OCI-LY7 (cell line): ENCODE measurements around the gene ATR. TPM values are rescaled to one million over a fixed set of nuclear protein-coding genes. Genes with fewer than 3 reads are reported as not detected.

Experiments
- BruUV-seq: library from RNA; stranded (reverse); fragments of 400-500 nt; replicated peaks from 2 replicates; lab custom pipeline; 2021; lab: Mats Ljungman, UMichigan
- CTCF ChIA-PET: fragments of 300-600 bp; sonication (Branson Sonifier 250); formaldehyde crosslinking; loops from one replicate; lab custom pipeline; 2022; ENCODE audit warnings: antibody characterized with exemption; ENCODE audit not compliant: unreplicated experiment; lab: Charles Lee
- POLR2A ChIA-PET: fragments of 300-600 bp; sonication (Branson Sonifier 250); formaldehyde crosslinking; loops from one replicate; lab custom pipeline; 2022; ENCODE audit warnings: antibody characterized with exemption; lab: Charles Lee
- DNase-seq: peaks from one replicate; pipeline ENCODE4 v3.0.0-alpha.2; 2015; ENCODE audit warnings: low spot score
- H2AFZ ChIP-seq: fragments of 200-600 bp; sonication (generic), shearing (Covaris generic); 2 replicates; pipeline ENCODE4 v1.6.1; 2014; ENCODE audit warnings: mild to moderate bottlenecking, antibody characterized with exemption, low read length, moderate library complexity
- H3K27ac ChIP-seq: fragments of 200-600 bp; sonication (generic); 2 replicates; pipeline ENCODE4 v1.5.1; 2014; ENCODE audit warnings: mixed run types, low read depth, mild to moderate bottlenecking, moderate library complexity, low read length, inconsistent platforms; ENCODE audit not compliant: poor library complexity, severe bottlenecking
- H3K36me3 ChIP-seq: fragments of 200-600 bp; sonication (generic); 2 replicates; pipeline ENCODE4 v1.6.1; 2014; ENCODE audit warnings: mild to moderate bottlenecking, antibody characterized with exemption, low read length, moderate library complexity, mixed read lengths; ENCODE audit not compliant: insufficient read depth
- H3K4me1 ChIP-seq: fragments of 200-600 bp; sonication (generic); 2 replicates; pipeline ENCODE4 v1.5.1; 2014; ENCODE audit warnings: mild to moderate bottlenecking, low read length; ENCODE audit not compliant: insufficient read depth, poor library complexity, severe bottlenecking
- H3K4me2 ChIP-seq: fragments of 200-600 bp; sonication (generic); 2 replicates; pipeline ENCODE4 v1.6.1; 2014; ENCODE audit warnings: mild to moderate bottlenecking, low read length
- H3K4me3 ChIP-seq: fragments of 200-600 bp; sonication (generic); 2 replicates; pipeline ENCODE4 v1.5.1; 2014; ENCODE audit warnings: mild to moderate bottlenecking, low read depth, low read length; ENCODE audit not compliant: poor library complexity, severe bottlenecking
- H3K79me2 ChIP-seq: fragments of 200-600 bp; sonication (generic); 2 replicates; pipeline ENCODE4 v1.6.1; 2016; ENCODE audit warnings: low read depth, mild to moderate bottlenecking, low read length, moderate library complexity, mixed read lengths; ENCODE audit not compliant: insufficient read depth
- H3K9me2 ChIP-seq: fragments of 200-600 bp; sonication (generic); 2 replicates; pipeline ENCODE4 v1.6.1; 2016; ENCODE audit warnings: mild to moderate bottlenecking, low read length, mixed read lengths; ENCODE audit not compliant: insufficient read depth
- H3K9me3 ChIP-seq: fragments of 200-600 bp; sonication (generic); 2 replicates; pipeline ENCODE4 v1.6.1; 2014; ENCODE audit warnings: mild to moderate bottlenecking, mixed run types, low read length, mixed read lengths
- H4K20me1 ChIP-seq: fragments of 200-600 bp; sonication (generic); 2 replicates; pipeline ENCODE4 v1.6.1; 2014; ENCODE audit warnings: mild to moderate bottlenecking, antibody characterized with exemption, low read length, moderate library complexity, mixed read lengths; ENCODE audit not compliant: insufficient read depth
- EZH2phosphoT487 ChIP-seq: fragments of 200-600 bp; sonication (generic); IDR thresholded peaks from 2 replicates; pipeline ENCODE4 v1.6.1; 2018; ENCODE audit warnings: low read depth, borderline replicate concordance, mild to moderate bottlenecking, mixed run types, antibody characterized with exemption, low read length, moderate library complexity, mixed read lengths
- intact Hi-C: fragments of 100-400 bp; cut with micrococcal nuclease; formaldehyde crosslinking; loops from one replicate; pipeline ENCODE4 v1.10.0; 2022; ENCODE audit not compliant: unreplicated experiment
- total RNA-seq, 2 experiments: library from RNA; depleted of rRNA in 1 of 2; stranded (reverse); fragments of >200 nt in 1 of 2; shearing (Covaris generic) in 1 of 2; gene quantifications; 2 replicates each; pipeline ENCODE4 v1.2.3, GENCODE V29; 2014 to 2022
- TF ChIP-seq, protein P1 (sequence below): fragments of 200-600 bp; sonication (generic); conservative IDR thresholded peaks from 2 replicates; pipeline ENCODE4 v1.5.1; 2014; ENCODE audit warnings: mild to moderate bottlenecking, antibody characterized with exemption, low read length, moderate library complexity, mixed read lengths

ATR gene
- total RNA-seq, 2 experiments from 2014 or later, result 27.1 to 49.5 TPM

DNA sequence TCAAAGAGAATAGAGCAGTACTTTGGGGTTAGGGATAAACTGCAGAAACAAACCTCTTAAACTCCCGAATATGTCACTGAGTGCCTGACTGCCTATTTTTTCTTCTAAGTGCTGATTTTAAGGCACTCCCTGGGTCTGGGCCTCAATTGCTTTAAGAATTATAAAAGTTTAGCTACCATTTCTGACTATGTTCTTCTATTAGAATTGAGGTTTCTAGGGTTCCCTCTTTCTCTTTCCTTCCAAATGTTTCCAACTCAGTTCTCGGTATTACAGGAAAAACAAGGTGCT is 46.6 kb upstream of the ATR start:
- Histone ChIP-seq H3K79me2 (no peaks in the 10 kb centered on the region), H3K4me1 (no peaks in the 10 kb centered on the region), H2AFZ (no peak overlapping the region), H3K4me2 (no peak overlapping the region), H3K27ac (no peak overlapping the region), H3K36me3 (no peaks in the 10 kb centered on the region), H4K20me1 (no peaks in the 10 kb centered on the region), H3K9me3 (no peaks in the 10 kb centered on the region), H3K4me3 (no peak overlapping the region), H3K9me2 (no peaks in the 10 kb centered on the region)
- ChIA-PET CTCF (no interaction called here), POLR2A (interaction anchor here (0.7 kb wide), 1 partner anchor 93 kb away, joined by 3 read pairs; no protein-coding TSS in a partner anchor)
- no TSS peak for BruUV-seq
- TF ChIP-seq EZH2phosphoT487, result no peak
- TF ChIP-seq, protein P1, sequence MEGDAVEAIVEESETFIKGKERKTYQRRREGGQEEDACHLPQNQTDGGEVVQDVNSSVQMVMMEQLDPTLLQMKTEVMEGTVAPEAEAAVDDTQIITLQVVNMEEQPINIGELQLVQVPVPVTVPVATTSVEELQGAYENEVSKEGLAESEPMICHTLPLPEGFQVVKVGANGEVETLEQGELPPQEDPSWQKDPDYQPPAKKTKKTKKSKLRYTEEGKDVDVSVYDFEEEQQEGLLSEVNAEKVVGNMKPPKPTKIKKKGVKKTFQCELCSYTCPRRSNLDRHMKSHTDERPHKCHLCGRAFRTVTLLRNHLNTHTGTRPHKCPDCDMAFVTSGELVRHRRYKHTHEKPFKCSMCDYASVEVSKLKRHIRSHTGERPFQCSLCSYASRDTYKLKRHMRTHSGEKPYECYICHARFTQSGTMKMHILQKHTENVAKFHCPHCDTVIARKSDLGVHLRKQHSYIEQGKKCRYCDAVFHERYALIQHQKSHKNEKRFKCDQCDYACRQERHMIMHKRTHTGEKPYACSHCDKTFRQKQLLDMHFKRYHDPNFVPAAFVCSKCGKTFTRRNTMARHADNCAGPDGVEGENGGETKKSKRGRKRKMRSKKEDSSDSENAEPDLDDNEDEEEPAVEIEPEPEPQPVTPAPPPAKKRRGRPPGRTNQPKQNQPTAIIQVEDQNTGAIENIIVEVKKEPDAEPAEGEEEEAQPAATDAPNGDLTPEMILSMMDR, result no peak
- DNase-seq, result no peak
- intact Hi-C loops, result no loop called here

DNA sequence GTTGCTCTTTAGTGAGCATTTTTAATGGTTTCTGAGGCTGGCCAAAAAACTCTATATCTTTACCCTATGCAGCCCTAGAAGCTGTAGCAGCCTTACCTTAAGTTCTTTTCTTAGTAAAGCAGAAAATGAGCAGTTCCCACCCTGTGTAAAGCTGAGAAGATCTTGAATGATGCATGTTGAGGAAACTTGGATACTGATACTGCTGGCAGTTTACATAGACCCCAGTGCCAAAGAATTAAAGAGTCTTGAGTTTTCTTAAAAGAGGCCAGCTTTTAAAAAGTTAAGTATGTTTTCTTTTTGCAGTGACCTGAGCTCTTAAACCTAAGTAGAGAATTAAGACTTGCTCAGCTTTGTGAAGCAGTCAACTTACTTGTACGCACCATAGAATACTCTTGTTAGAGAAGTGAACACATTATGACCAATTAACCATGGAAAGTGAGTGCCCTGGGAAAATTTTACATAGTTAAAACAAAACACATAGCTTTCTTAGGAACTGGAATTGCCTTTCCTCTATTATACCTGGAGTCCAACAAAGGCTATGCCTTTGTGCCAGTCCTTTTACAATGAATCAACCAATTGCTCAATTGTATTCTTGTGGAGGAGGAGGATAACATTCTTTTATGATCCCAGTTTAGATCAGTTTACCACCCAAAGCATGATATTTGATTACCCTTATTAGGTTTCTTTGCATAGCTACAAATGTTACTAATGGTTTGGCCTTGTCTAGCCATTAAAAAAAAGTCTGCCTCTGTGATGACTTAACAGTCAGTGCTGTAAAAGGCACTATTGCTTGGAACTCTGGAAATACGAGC is 46.0 kb upstream of the ATR start:
- Histone ChIP-seq H4K20me1 (no peaks in the 10 kb centered on the region), H3K4me2 (no peak overlapping the region), H3K4me1 (no peaks in the 10 kb centered on the region), H3K27ac (no peak overlapping the region), H3K4me3 (no peak overlapping the region), H2AFZ (no peak overlapping the region), H3K36me3 (no peaks in the 10 kb centered on the region), H3K9me3 (no peaks in the 10 kb centered on the region), H3K9me2 (no peaks in the 10 kb centered on the region), H3K79me2 (no peaks in the 10 kb centered on the region)
- POLR2A ChIA-PET, result interaction anchor here (2.0 kb wide), 1 partner anchor 15 kb away, joined by 5 read pairs; no protein-coding TSS in a partner anchor
- DNase-seq, result no peak
- no TSS peak for BruUV-seq
- CTCF ChIA-PET, result no interaction called here
- TF ChIP-seq, protein P1, result no peak
- TF ChIP-seq EZH2phosphoT487, result no peak
- intact Hi-C loops, result no loop called here

DNA sequence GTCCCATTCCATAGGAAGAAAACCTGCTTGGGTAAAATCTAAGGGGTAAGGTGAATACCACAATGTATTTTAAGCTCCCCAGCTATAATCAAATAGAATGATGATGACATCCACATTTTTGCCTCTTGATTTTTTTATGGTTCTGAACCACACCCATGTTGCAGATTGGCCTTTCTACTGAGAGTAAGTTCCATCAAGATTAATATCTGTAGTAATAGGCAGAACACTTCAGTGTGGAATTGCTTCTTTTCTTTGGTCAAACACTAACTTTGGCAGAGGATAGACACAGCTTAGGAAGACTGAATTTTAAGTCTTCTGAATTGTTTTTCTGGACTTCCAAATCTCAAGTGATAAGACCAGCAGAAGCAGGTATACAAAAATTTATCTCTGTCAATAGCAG is 44.7 kb upstream of the ATR start:
- intact Hi-C loops, result no loop called here
- Histone ChIP-seq H2AFZ (no peak overlapping the region), H3K9me3 (no peaks in the 10 kb centered on the region), H3K4me3 (no peak overlapping the region), H4K20me1 (no peaks in the 10 kb centered on the region), H3K9me2 (no peaks in the 10 kb centered on the region), H3K4me2 (no peak overlapping the region), H3K4me1 (no peaks in the 10 kb centered on the region), H3K36me3 (no peaks in the 10 kb centered on the region), H3K27ac (no peak overlapping the region), H3K79me2 (no peaks in the 10 kb centered on the region)
- ChIA-PET POLR2A (interaction anchor here (0.6 to 2.0 kb wide), 2 partner anchors 13 to 14 kb away, joined by 3 to 5 read pairs; no protein-coding TSS in a partner anchor), CTCF (no interaction called here)
- no TSS peak for BruUV-seq
- no peak for TF ChIP-seq EZH2phosphoT487
- TF ChIP-seq, protein P1, result no peak
- no peak for DNase-seq
